ENCODE results near the gene MCU.
"Not testable (repeated sequence)": the region's sequence is repeated elsewhere in the genome, so short reads cannot be mapped to it uniquely, and the experiment has no call there.

MCU gene

DNA sequence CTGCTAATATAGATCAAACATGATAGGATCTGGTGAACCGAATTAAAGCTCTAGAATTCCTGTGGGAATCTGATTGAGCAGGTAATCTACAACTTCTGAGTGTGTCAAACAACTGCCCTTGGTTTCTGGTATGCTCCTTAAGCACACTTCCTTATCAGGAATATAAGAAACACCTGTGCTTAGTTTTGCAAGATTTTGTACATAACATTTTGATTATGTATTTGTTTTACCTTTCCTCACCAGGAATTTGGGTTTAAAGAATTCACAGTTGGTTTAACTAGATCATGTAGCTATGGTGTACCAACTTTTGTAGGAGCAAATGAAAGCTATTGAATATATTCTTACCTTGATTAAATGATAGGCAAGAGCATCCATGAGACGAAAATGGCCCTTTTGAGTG is 40.6 kb downstream of the MCU start:
- no peak for DNase-seq

DNA sequence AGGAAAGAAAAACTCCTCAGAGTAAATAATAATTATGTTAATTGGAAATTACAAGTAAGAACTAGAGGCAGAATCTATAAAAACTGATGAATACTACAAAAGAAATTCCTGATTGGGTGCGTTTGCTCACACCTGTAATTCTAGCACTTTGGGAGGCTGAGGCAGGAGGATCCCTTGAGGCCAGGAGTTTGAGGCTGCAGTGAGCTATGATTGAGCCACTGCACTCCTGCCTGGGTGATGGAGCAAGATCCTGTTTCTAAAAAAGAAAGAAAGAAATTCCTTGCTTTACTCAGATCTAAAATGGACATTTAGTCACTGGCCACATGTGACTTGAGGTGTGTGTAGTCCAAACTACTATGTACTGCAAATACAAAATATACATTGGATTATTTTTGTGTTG is 42.0 kb downstream of the MCU start:
- no peak for DNase-seq

DNA sequence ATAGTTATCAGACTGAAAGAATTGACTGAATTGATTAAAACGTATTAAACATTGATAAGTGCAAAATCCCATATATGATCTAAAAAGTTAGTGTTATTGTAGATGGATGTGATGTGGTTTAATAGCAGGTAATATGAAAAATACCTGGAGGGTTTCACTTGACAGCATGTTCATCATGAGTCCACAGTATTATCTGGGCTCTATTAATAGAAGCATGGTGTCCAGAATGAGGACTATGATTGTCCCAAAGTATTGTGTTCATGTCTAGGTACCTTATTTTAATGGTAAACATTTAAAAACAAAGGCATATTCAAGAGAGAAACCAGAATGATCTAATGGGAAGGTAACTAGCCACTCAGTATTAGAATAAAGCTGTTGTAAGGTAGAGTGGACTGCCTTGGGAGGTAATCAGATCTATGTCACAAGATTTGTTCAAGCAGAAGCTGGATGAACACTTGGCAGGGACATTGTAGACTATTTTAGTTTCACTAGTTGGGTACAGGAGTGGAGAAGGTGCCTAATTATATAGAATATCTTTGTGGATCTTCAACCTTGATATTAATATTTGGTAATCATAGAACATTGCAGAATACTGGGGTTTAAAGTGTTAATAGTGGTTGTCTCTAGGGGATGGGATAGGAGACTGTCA is 43.5 kb downstream of the MCU start:
- no peak for DNase-seq

DNA sequence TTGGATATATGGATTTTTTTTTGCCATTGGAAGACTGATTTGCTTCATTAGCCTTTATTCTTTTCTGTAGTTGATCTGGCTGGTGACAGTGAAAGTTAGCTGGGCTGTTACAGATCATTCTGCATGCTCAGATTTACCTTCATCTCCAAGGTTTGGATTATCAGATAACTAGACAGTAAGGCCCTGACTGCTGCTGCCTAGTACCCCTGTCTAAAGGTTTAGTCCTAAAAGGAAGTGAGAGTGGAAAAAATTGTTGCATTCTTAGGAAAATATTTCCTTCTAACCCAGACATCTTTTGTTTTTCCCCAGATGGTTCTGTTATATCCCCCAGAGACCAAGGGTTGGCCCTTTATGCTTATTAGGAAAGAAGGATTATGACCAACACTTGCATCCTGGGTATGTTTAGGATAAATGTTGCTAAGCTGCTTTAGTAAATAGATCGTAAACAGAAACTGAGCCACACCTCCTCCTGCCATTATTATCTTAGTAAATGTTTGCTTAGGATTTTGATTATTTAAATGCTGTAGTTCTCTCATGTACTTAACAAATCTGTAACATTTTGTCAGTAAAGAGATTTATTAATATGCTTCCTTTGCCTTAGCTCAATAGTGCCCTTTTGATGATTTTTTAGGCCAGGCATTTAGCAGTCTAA is 44.4 kb downstream of the MCU start:
- no peak for DNase-seq

DNA sequence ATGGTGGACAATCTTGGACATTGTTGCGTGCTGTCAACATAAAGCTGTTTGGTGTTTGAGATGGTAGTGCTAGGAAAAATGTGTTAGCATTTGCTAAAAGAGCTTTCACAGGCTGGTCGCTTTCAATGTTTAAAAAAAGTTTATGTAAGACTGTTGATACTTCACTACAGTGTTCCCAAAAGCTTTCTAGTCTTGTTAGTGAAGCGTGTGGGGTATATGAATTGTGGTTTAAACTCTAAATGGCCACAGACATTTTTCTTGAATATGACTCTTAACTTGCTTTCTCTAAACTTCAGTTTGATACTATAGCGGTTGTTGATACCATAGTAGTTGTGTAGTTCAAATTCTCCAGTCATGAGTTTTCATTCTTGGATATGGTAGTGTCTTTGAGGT is 44.9 kb downstream of the MCU start:
- no peak for DNase-seq

DNA sequence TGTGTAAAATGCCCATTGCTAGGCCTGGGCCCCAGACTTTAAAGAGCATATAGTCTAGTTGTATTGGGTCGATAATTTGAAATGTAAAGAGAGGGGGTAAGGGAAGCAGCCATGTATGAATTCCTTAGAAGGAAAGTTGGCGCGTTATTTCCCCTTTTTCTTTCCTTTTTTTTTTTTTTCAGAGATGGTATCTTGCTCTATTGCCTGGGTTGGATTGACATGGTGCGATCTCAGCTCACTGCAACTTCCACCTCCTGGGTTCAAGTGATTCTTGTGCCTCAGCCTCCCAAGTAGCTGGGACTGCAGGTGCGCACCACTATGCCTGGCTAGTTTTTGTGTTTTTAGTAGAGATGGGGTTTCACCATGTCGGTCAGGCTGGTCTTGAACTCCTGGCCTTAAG is 45.4 kb downstream of the MCU start:
- not testable (repeated sequence) for DNase-seq

DNA sequence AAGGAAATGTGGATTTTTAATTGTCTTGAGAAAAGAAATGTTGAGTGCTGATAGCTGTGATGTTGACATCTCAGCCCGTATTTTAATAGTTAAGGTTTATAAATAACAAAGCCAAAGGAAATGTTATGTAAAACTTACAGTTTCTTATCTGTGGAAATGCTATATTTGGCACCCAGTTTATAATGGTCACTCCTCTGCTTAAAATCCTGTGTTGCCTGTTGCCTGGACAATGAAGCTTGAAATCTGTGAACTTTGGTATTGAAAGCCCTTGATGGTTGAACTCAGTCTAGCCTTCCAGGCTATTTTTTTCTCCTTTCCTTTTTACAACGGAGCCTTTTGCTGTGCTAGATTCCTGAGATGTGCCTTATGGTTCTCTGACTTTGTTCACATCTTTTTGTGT is 46.5 kb downstream of the MCU start:
- DNase-seq: no peak

DNA sequence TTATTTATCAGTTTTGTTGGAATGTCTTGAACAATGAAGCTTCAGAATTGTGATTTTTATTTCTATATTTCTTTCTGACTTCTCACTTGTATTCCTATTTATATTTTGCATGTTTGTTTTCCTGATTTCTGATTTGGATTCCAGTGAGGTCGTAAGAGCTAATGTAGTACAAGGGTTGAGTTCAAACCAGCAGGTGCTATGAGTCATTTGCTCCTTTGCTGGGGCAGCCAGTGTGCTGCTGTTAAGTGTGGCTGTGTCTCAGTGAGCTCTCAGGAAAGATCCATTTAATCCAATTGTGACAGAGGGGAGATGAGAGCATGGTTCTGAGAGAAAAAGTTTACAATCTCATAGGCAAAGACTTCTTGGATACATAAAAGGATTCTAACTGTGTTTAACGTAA is 48.6 kb downstream of the MCU start:
- no peak for DNase-seq

DNA sequence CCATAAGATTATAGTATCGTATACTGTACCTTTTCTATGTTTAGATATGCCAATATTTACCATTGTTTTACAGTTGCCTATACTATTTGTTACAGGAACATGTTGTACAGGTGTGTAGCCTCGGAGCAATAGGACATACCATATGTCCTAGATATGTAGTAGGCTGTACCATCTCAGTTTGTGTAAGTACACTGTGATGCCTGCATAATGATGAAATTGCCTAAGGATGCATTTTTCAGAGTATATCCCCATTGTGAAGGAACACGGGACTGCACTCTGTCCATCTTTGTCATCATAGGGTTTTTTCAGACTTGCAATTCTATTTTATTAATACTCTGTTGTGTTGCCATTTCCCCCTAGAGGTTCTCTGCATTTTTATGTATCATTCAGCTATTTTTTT is 50.1 kb downstream of the MCU start:
- no peak for DNase-seq

DNA sequence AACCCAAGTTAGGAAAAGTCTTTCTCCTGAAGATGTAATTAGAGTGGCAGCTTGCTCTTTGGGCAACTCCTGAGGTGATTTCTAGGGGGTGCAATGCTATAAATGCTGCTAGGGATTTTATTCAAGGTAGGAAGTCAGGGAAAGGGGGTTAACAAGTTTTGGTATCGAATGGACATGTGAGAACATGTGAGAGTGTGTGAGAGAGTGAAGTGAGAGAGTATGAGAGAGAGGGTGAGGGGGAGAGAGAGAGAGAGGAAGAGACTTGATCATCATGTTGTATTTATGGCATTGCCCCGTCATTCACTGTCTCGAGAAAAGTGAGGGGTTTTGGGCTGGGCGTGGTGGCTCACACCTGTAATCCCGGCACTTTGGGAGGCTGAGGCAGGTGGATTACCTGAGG is 50.9 kb downstream of the MCU start:
- no peak for DNase-seq

DNA sequence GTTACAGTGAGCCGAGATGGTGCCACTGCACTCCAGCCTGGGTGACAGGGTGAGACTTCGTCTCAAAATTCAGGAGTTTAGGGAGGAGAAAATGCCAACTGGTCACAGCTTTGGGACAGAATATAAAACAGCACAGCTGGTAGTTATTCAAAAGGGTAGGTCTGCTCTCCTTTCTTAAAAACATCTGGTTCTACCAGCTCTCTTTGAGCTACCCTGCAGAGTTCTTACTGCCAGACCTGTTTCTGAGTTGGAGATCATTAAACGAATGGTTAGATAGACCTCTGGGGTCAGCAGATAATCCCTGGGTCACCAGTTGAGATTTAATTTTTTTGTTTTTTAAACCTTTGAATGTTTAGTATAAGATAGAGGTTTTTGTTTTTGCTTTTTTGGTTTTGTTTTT is 52.6 kb downstream of the MCU start:
- DNase-seq: no peak

DNA sequence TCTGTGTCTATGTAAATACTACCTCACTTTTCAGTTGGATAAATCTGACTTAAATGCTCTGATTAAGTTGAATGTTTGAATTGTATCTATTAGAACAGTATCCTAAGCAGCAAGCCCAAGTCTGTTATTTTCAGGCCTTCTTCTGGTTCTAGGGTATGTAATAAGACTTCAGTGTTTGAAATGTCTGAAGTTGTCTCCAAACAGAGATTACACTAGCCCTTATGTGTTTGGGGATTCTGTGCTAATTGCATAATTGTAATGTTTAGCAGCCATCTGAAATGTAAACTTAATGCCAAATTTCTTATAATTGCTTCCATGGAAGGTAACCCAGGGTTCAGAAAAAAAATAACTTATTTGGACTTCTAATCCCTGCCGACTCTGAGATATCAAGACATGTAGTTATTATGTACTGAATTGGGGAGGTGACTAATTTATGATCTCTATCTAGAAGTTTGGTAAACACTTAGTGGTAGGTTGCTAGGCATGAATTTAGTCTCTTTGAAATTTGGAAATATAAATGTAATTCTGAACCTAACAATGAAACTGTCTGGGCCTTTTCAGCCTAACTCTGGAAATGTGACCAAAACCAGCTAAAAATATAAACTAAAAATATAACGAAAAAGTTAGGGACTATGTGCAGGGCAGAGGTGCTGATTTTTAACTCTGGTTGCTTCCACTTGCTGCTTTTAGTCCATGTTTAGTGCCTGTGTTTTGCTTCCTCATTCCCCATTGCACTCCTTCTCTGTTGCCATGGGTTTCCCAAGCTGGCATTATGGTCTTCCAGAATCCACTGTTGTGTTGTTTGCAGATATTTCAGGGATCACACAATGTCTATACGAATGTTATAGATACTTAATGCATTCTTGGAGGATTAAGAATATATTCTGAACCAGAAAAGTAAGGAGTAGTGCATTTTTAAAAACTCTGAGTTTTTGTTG is 54.8 kb downstream of the MCU start:
- peak in 1 of 3 donors; percentile 10 for DNase-seq

DNA sequence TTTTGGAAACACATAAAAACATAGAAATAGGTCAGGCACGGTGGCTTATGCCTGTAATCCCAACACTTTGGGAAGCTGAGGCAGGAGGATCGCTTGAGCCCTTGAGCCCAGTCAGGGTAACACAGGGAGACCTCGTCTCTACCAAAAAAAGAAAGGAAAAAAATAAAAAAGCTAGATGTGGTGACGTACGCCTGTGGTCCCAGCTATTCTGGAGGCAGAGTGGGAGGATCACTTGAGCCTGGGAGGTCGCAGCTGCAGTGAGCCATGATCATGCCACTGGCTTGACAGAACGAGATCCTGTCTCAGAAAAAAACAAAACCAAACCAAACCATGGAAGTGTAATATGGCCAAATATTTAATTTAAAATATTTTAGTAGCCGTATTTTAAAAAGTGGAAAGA is 55.6 kb downstream of the MCU start:
- no peak for DNase-seq

DNA sequence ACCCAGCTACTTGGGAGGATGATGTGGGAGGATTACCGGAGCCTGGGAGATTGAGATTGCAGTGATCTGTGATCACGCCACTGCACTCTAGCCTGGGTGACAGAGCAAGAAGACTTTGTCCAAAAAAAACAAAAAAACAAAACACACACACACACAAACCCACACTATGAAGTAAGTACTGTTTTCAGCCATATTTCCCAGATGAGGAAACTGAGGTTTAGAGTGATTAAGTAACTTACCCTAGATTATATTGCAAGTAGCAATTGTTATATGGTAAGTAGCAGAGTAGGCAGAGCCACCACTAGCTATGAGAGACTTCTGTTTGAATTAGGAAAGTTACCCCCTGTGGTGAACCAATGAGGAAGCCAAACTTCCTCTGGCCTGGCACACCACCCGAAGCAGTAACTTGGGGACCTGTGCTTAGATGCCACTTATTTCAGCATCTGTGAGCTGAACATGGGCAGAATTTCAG is 61.9 kb downstream of the MCU start:
- peak; percentile 65 to 66 (median 65) for DNase-seq

DNA sequence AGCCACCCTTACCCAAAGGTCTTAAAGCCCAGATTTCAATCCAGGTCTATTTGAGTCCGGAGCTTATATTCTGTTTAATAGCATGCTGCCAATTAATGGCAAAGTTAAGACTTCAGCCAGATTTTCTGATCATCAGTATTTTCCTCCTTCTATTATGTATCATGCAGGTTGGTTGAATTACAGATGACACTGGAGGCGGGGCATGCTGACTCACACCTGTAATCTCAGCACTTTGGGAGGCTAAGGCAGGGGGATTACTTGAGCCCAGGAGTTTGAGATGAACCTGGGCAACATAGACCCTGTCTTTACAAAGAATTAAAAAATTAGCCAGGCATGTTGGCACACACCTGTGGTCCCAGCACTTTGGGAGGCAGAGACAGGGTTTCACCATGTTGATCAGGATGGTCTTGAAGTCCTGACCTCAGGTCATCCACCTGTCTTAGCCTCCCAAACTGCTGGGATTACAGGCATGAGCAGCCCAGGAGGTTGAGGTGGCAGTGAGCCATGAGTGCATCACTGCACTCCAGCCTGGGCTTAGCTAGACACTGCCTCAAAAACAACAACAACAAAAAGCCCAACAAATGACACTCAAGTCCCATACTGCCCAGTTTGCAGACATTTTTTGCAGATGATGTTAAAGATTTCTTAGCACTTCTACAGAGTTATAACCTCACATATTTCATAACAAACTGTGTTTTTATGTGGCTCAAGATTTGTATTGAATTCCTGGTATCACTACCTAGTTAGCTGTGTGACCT is 62.5 kb downstream of the MCU start:
- no peak for DNase-seq

DNA sequence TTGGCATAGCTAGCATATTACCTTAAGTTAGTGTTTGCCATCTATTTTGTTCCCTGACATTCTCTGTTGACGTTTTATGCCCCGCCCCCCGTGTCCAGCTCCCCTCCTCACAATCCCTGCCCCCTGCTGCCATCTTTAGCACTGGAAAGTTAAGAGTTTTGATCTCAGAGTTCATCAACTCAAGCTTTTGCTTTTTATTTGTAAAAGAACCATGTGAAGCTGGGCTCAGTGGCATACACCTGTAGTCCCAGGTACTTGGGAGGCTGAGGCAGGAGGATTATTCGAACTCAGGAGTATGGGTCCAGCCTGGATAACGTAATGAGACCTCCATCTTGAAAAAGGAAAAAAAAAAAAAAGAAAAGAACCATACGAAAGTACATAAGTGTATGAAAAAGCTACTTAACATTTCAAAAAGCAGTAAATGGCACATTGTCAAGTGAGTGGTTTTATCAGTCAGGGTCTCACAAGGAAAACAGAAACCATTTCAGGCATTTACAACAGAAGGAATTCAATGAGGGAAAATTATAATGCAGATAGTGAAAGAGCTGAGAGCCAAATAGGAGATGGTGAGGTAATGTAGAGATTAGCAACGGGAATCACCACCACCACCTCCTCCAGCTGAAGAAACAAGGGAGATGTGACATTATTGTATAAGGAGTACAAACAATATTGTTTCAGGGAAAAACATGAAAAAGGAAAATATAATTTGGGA is 64.9 kb downstream of the MCU start:
- no peak for DNase-seq

DNA sequence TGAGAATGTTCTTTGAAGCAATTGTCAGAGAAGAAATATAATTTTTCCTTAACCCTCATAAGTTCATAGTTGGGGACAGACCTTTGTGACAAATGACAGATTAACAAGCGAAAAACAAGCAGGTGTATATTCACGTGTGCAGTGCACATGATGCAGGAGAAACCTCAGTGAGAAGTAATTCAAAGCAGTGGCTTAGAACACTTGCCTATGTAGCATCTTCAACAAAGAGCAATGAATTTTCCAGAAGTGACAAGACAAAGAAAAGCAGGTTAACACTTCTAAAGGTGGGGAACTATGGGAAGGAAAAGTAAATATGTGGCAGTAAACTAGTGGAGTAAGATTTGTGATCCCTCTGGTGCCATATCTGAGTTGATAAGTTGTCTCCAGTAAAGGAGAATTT is 65.8 kb downstream of the MCU start:
- no peak for DNase-seq

DNA sequence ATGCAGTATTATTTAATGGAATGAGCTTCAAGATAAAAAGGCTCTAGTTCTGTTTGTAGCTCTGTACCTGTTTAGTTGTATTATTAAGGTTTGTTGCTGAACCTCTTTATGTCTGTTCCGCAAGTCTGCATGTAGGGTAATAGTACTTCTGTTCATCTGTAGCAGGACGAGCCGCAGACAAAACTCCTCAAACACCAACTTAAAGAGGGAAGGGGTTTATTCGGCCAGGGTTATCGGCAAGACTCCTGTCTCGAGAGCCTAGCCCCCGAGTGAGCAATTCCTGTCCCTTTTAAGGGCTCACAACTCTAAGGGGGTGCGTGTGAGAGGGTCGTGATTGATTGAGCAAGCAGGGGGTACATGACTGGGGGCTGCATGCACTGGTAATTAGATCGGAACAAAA is 67.0 kb downstream of the MCU start:
- not testable (repeated sequence) for DNase-seq

DNA sequence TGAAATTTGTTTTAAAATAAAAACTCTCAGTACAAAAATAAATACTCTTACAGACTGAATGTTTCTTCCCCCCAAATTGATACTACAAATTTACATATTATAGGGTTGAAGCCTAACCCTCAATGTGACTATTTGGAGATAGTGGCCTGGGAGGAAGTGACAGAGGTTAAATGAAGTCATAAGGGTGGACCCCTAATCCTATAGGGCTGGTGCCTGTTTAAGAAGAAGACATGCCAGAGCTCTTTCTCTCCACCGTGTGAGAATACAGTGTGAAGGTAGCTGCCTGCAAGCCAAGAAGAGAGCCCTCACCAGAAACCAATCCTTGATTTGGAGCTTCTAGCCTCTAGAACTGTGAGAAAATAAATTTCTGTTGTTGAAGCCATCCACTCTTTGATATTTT is 67.6 kb downstream of the MCU start:
- DNase-seq: no peak

DNA sequence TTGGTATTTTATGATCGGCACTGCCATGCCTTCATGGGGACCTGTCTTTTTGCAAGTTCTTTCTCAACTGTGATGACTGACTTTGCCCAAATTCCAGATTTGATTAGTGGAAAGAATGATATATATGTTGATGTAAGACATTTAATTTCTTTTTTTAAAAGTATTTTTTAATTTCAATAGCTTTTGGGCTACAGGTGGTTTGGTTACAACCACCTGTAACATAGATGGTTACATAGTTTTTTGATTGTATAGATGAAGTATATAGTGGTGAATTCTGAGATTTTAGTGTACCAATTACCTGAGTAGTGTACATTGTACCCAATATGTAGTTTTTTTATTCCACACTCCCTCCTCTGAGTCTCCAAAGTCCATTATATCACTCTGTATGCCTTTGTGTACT is 69.6 kb downstream of the MCU start:
- DNase-seq: no peak

DNA sequence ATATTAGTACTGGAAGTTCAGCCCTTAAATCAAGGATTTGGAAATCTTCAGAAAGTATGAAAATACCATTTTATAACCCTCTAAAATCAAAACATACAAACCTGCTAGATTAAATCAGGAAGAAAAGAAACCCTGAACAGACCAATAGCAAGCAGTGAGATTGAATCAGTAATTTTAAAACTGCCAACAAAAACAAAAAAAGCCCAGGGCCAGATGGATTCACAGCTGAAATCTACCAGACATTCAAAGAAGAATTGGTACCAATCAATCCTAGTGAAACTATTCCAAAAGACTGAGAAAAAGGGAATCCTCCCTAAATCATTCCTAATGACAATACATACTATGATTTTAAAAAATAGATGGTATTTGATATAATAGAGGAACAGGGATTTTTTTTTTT is 70.1 kb downstream of the MCU start:
- no peak for DNase-seq

DNA sequence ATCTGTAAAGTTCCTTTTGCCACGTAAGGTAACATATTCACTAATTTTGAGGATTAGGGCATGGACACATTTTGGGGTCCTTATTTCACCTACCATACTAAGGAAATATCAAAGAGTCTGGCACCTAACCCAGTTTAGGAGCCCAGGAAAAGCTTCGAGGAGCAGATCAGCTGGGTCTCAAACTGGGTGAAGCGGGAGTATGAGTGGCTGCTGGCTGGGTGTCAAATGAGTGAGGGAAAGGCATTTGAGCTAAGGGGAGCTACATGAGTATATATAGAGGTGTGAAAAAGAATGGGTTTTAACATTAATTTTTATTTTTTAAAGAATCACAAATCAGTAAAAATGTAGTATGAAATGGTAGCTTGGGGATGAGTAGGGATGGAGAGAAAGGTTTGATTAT is 71.3 kb downstream of the MCU start:
- DNase-seq: no peak

Measured in suppressor macrophage treated with lipopolysaccharide for 1 hour (primary cell).